CD14-positive monocyte (primary cell): ENCODE measurements around the gene TGFBR3. TPM values are rescaled to one million over a fixed set of nuclear protein-coding genes. Genes with fewer than 3 reads are reported as not detected.

Source experiments
- DNase-seq, 3 donors: peaks; one replicate each; pipeline ENCODE4 v3.0.0-alpha.2; 2011 to 2022
- H2AFZ ChIP-seq: 2 replicates; pipeline ENCODE4 v1.6.0; 2012; ENCODE audit warnings: mild to moderate bottlenecking, low read depth, low read length, inconsistent platforms; ENCODE audit not compliant: insufficient read depth, poor library complexity, severe bottlenecking
- H3K27ac ChIP-seq, 2 donors: 1 replicate in 1 of 2; 2 replicates in 1 of 2; pipeline ENCODE4 v1.5.1; 2012 to 2013; ENCODE audit warnings: low read length in 2 of 2, control low read depth in 1 of 2, inconsistent platforms in 1 of 2, low read depth in 1 of 2, mild to moderate bottlenecking in 1 of 2
- H3K27me3 ChIP-seq, 2 donors: one replicate each; pipeline versions ENCODE4 v1.6.0 to v1.6.1; 2011 to 2013; ENCODE audit warnings: low read length in 2 of 2; ENCODE audit not compliant: control insufficient read depth in 2 of 2, insufficient read depth in 2 of 2
- H3K36me3 ChIP-seq, 2 donors: replicated peaks in 1 of 2; 1 replicate in 1 of 2; 2 replicates in 1 of 2; pipeline versions ENCODE4 v1.5.1 to v1.6.1; 2012 to 2013; ENCODE audit warnings: low read length in 2 of 2, control low read depth in 1 of 2, inconsistent platforms in 1 of 2, mild to moderate bottlenecking in 1 of 2; ENCODE audit not compliant: insufficient read depth in 2 of 2, control insufficient read depth in 1 of 2
- H3K4me1 ChIP-seq, 2 donors: 1 replicate in 1 of 2; 2 replicates in 1 of 2; pipeline versions ENCODE4 v1.5.1 to v1.6.1; 2012 to 2013; ENCODE audit warnings: low read length in 2 of 2, control low read depth in 1 of 2, inconsistent platforms in 1 of 2, mild to moderate bottlenecking in 1 of 2, moderate library complexity in 1 of 2; ENCODE audit not compliant: insufficient read depth in 2 of 2, control insufficient read depth in 1 of 2
- H3K4me2 ChIP-seq: replicated peaks from 2 replicates; pipeline ENCODE3; 2012; ENCODE audit warnings: low read length, moderate library complexity, mild to moderate bottlenecking; ENCODE audit not compliant: poor library complexity, severe bottlenecking; ENCODE audit errors: extremely low read depth
- H3K4me3 ChIP-seq, 3 experiments: fragments of 200-600 bp in 1 of 3; sonication (generic) in 1 of 3; replicated peaks in 1 of 3; 1 replicate in 2 of 3; 2 replicates in 1 of 3; pipeline ENCODE4 v1.5.1; 2011 to 2013; ENCODE audit warnings: low read length in 3 of 3, mild to moderate bottlenecking in 3 of 3, control low read depth in 2 of 3, low read depth in 2 of 3, inconsistent platforms in 1 of 3, moderate library complexity in 1 of 3
- H3K79me2 ChIP-seq: 2 replicates; pipeline ENCODE4 v1.6.0; 2012; ENCODE audit warnings: mild to moderate bottlenecking, control low read depth, inconsistent platforms, low read length, moderate library complexity; ENCODE audit not compliant: insufficient read depth
- H3K9ac ChIP-seq: 2 replicates; pipeline ENCODE4 v1.6.0; 2017; ENCODE audit warnings: low read length, mild to moderate bottlenecking; ENCODE audit not compliant: insufficient read depth, poor library complexity, severe bottlenecking
- H3K9me3 ChIP-seq, 2 donors: replicated peaks in 1 of 2; 1 replicate in 1 of 2; 2 replicates in 1 of 2; pipeline versions ENCODE4 v1.5.1 to v1.6.1; 2012 to 2013; ENCODE audit warnings: low read length in 2 of 2, control low read depth in 1 of 2; ENCODE audit not compliant: control insufficient read depth in 1 of 2, insufficient read depth in 1 of 2
- H4K20me1 ChIP-seq: 2 replicates; pipeline ENCODE4 v1.6.0; 2012; ENCODE audit warnings: mild to moderate bottlenecking, low read length, control low read depth, moderate library complexity; ENCODE audit not compliant: insufficient read depth
- H3K27ac Mint-ChIP-seq, 7 donors: one replicate each; pipeline ENCODE4 v1.8.0; 2020; ENCODE audit warnings: mild to moderate bottlenecking in 7 of 7, mixed read lengths in 7 of 7, moderate library complexity in 6 of 7, inconsistent platforms in 2 of 7
- H3K27me3 Mint-ChIP-seq, 3 donors: one replicate each; pipeline ENCODE4 v1.8.0; 2021 to 2022; ENCODE audit warnings: low read depth in 3 of 3, mild to moderate bottlenecking in 3 of 3, mixed read lengths in 3 of 3, moderate library complexity in 3 of 3, inconsistent platforms in 1 of 3
- H3K36me3 Mint-ChIP-seq, 2 donors: one replicate each; pipeline ENCODE4 v1.8.0; 2020; ENCODE audit warnings: mixed read lengths in 2 of 2, inconsistent platforms in 1 of 2, mild to moderate bottlenecking in 1 of 2
- H3K4me1 Mint-ChIP-seq: one replicate; pipeline ENCODE4 v1.8.0; 2020; ENCODE audit warnings: mild to moderate bottlenecking, mixed read lengths
- H3K4me3 Mint-ChIP-seq, 2 donors: one replicate each; pipeline ENCODE4 v1.8.0; 2020; ENCODE audit warnings: mild to moderate bottlenecking in 2 of 2, mixed read lengths in 2 of 2, moderate library complexity in 1 of 2
- H3K9me3 Mint-ChIP-seq, 7 donors: one replicate each; pipeline ENCODE4 v1.8.0; 2020 to 2022; ENCODE audit warnings: mixed read lengths in 7 of 7, mild to moderate bottlenecking in 6 of 7, moderate library complexity in 6 of 7, inconsistent platforms in 2 of 7
- CTCF ChIP-seq: fragments of 200-600 bp; IDR thresholded peaks from one replicate; pipeline ENCODE4 v1.8.0; 2022; ENCODE audit warnings: antibody characterized with exemption, mild to moderate bottlenecking
- WGBS: methylation state at CpG from one replicate; pipeline ENCODE4 v1.1.5; 2013; ENCODE audit warnings: missing lambda C conversion rate; ENCODE audit not compliant: insufficient coverage; 5-methylcytosine and 5-hydroxymethylcytosine counted together
- intact Hi-C, 2 donors: fragments of 100-400 bp; cut with micrococcal nuclease; formaldehyde crosslinking; loops; one replicate each; pipeline versions ENCODE4 v1.15.0 to v1.15.1; 2023
- polyA plus RNA-seq, 3 donors: library from polyadenylated mRNA; depleted of rRNA in 1 of 3; unstranded in 2 of 3; stranded (reverse) in 1 of 3; fragments of 300-500 nt in 2 of 3; fragments of >200 nt in 1 of 3; fragmentation: Illumina TruSeq in 2 of 3; gene quantifications; 1 replicate in 2 of 3; 2 replicates in 1 of 3; pipeline ENCODE4 v1.2.3, GENCODE V29; 2012 to 2021

The TGFBR3 gene
- polyA plus RNA-seq, 3 donors, result 0.09 to 0.28 (median 0.20) TPM

- no peak overlapping the region for H3K9ac ChIP-seq
- intact Hi-C loops, result no loop called here
- TF ChIP-seq CTCF, result no peak
- H2AFZ ChIP-seq, result no peak overlapping the region
- H4K20me1 ChIP-seq, result no peaks in the 10 kb centered on the region
- Mint-ChIP-seq H3K9me3 (peaks cover 0 to 7% (median 3%) of the 10 kb centered on the region in 7 donors), H3K36me3 (no peaks in the 10 kb centered on the region), H3K4me3 (no peak overlapping the region), H3K4me1 (peaks cover 6% of the 10 kb centered on the region), H3K27ac (no peak overlapping the region), H3K27me3 (peaks cover 0 to 4% (median 2%) of the 10 kb centered on the region in 3 donors)
- H3K9me3 ChIP-seq, result no peaks in the 10 kb centered on the region
- no peaks in the 10 kb centered on the region for H3K36me3 ChIP-seq
- no peak overlapping the region for H3K27ac ChIP-seq
- H3K4me2 ChIP-seq, result no peak overlapping the region
- H3K79me2 ChIP-seq, result no peaks in the 10 kb centered on the region
- H3K4me1 ChIP-seq, result no peaks in the 10 kb centered on the region
- H3K4me3 ChIP-seq, result no peak overlapping the region
- no peaks in the 10 kb centered on the region for H3K27me3 ChIP-seq
- DNase-seq, result no peak
- 100% methylated on average over 3 of the region's 5 CpGs for WGBS
Observed at GRCh38 chr1:91651661-91652071, 234.3 kb downstream of the TGFBR3 start.

GRCh38 chr1:91651243-91651642, 234.7 kb downstream of the TGFBR3 start:
- Mint-ChIP-seq H3K4me1 (peaks cover 6% of the 10 kb centered on the region), H3K36me3 (no peaks in the 10 kb centered on the region), H3K9me3 (peaks cover 0 to 7% (median 3%) of the 10 kb centered on the region in 7 donors), H3K27me3 (peaks cover 0 to 4% (median 2%) of the 10 kb centered on the region in 3 donors), H3K4me3 (no peak overlapping the region), H3K27ac (no peak overlapping the region)
- no peak overlapping the region for H2AFZ ChIP-seq
- H3K4me1 ChIP-seq, result no peaks in the 10 kb centered on the region
- no peaks in the 10 kb centered on the region for H3K9me3 ChIP-seq
- 90% methylated on average over 2 of the region's 4 CpGs for WGBS
- DNase-seq, result no peak
- no peak overlapping the region for H3K9ac ChIP-seq
- no peak overlapping the region for H3K4me3 ChIP-seq
- no peak for TF ChIP-seq CTCF
- no peaks in the 10 kb centered on the region for H3K79me2 ChIP-seq
- no peaks in the 10 kb centered on the region for H3K27me3 ChIP-seq
- no peak overlapping the region for H3K27ac ChIP-seq
- intact Hi-C loops, result no loop called here
- H3K4me2 ChIP-seq, result no peak overlapping the region
- no peaks in the 10 kb centered on the region for H4K20me1 ChIP-seq
- H3K36me3 ChIP-seq, result no peaks in the 10 kb centered on the region
